Neural cell (in vitro differentiated cells): Measurements from ENCODE around the gene ZMYND19.

Experiments
- CTCF ChIP-seq: fragments of 450-650 bp; IDR thresholded peaks from 2 replicates; pipeline ENCODE4 v1.5.1; 2014; ENCODE audit warnings: antibody characterized with exemption, mild to moderate bottlenecking, moderate library complexity; ENCODE audit not compliant: poor library complexity, severe bottlenecking
- EZH2 ChIP-seq: fragments of 200-600, 300-800 bp; shearing (Covaris generic), sonication (generic); IDR thresholded peaks from 2 replicates; pipeline ENCODE4 v1.6.1; 2014; ENCODE audit warnings: antibody characterized with exemption, low read length, borderline replicate concordance, mild to moderate bottlenecking; ENCODE audit not compliant: insufficient read depth, poor library complexity, severe bottlenecking
- RAD21 ChIP-seq: fragments of 450-650 bp; conservative IDR thresholded peaks from 2 replicates; pipeline ENCODE4 v1.6.1; 2014; ENCODE audit warnings: antibody characterized with exemption, mild to moderate bottlenecking, moderate library complexity
- SMC3 ChIP-seq: fragments of 450-650 bp; conservative IDR thresholded peaks from 2 replicates; pipeline ENCODE4 v1.6.1; 2014; ENCODE audit warnings: antibody characterized with exemption, mild to moderate bottlenecking, moderate library complexity; ENCODE audit not compliant: poor library complexity

GRCh38 chr9:137588891-137589290 lies 1.4 kb downstream of the ZMYND19 start:
- TF ChIP-seq CTCF: no peak
- no peak for TF ChIP-seq EZH2
- TF ChIP-seq RAD21: no peak
- no peak for TF ChIP-seq SMC3
